Measurements from ENCODE around the gene SLF2. TPM values are rescaled to one million over a fixed set of nuclear protein-coding genes. Genes with fewer than 3 reads are reported as not detected.

Gene SLF2
- total RNA-seq, 1 experiment from 2014 or later = 23.1 TPM

- H3K27me3 Mint-ChIP-seq (ENCODE audit: low read depth) = peaks cover 97% of the 10 kb centered on the region
Observed at GRCh38 chr10:100863433-100863832, 49.3 kb upstream of the SLF2 start.

More at GRCh38 chr10:100863433-100863832, 49.3 kb upstream of the SLF2 start:
- Histone ChIP-seq H2BK120ac (ENCODE audit: low read depth, low read length, poor library complexity, severe bottlenecking) (no peak overlapping the region), H4K5ac (ENCODE audit: insufficient read length, low read depth, low read length) (no peak overlapping the region), H3K27ac (ENCODE audit: insufficient read length, low read depth, low read length) (no peak overlapping the region), H3K4ac (ENCODE audit: low read depth, low read length) (no peak overlapping the region), H3K18ac (ENCODE audit: insufficient read length, low read depth, low read length) (no peak overlapping the region), H2BK5ac (ENCODE audit: insufficient read length, low read length) (no peak overlapping the region), H3K9me3 (ENCODE audit: control insufficient read depth, low read depth, low read length) (no peaks in the 10 kb centered on the region), H3T11ph (ENCODE audit: low read length) (no peak overlapping the region), H3K56ac (ENCODE audit: insufficient read length, low read depth, low read length) (no peak overlapping the region), H3K27me3 (ENCODE audit: insufficient read depth, low read length) (peaks cover 11% of the 10 kb centered on the region; the same call in 1 of the 2 replicates), H3K4me1 (ENCODE audit: insufficient read depth, low read length) (no peaks in the 10 kb centered on the region), H2AK5ac (ENCODE audit: insufficient read length, low read length) (no peak overlapping the region), H3K23me2 (ENCODE audit: insufficient read length, low read depth, low read length, poor library complexity, severe bottlenecking) (no peaks in the 10 kb centered on the region), H3K9ac (ENCODE audit: extremely low read depth, insufficient read length, low read length) (no peak overlapping the region), H4K91ac (ENCODE audit: insufficient read length, low read depth, low read length) (no peak overlapping the region), H4K8ac (replicated peaks; ENCODE audit: insufficient read length, low read depth, low read length) (no peak overlapping the region), H3K14ac (ENCODE audit: insufficient read depth, low read length) (no peak overlapping the region; the same call in 1 of the 2 replicates), H3K79me1 (ENCODE audit: insufficient read depth, low read depth, low read length, poor library complexity, severe bottlenecking) (no peaks in the 10 kb centered on the region), H3K79me2 (ENCODE audit: insufficient read depth, low read length) (no peaks in the 10 kb centered on the region), H4K20me1 (ENCODE audit: control insufficient read depth, insufficient read depth, insufficient read length) (no peaks in the 10 kb centered on the region), H2BK20ac (ENCODE audit: low read depth, low read length, poor library complexity, severe bottlenecking) (no peak overlapping the region), H2AFZ (ENCODE audit: low read length) (no peak overlapping the region), H3K23ac (ENCODE audit: insufficient read length, low read depth, low read length) (no peak overlapping the region), H3K4me2 (ENCODE audit: insufficient read depth, insufficient read length, low read length) (no peak overlapping the region), H2BK15ac (ENCODE audit: low read depth, low read length) (no peak overlapping the region), H2BK12ac (ENCODE audit: insufficient read length, low read depth, low read length) (no peak overlapping the region)
- H3K4me3 Mint-ChIP-seq = no peak overlapping the region
- no CpG with 5 or more reads among the region's 7 CpGs for WGBS (ENCODE audit: extremely low coverage, insufficient read length, low lambda C conversion rate)
- no peaks in the 10 kb centered on the region for H3K36me3 Mint-ChIP-seq (ENCODE audit: insufficient read depth in 1 of 3, low read depth in 3 of 3)
- no peak for DNase-seq
- no peaks in the 10 kb centered on the region for H3K9me3 Mint-ChIP-seq
- no peak overlapping the region for H3K27ac Mint-ChIP-seq
- no peak for TF ChIP-seq CTCF (conservative IDR thresholded peaks at IDR 0.05)
- H3K4me1 Mint-ChIP-seq = peaks cover 15 to 28% of the 10 kb centered on the region in 2 experiments

All from H9 (cell line).